HepG2 (cell line): ENCODE measurements around the gene KLHL40. TPM values are rescaled to one million over a fixed set of nuclear protein-coding genes. Genes with fewer than 3 reads are reported as not detected.

Experiments used
- GPN1 ChIP-seq: sonication (generic); formaldehyde crosslinking; IDR thresholded peaks from 2 replicates; pipeline ENCODE4 v1.5.1; 2020; ENCODE audit warnings: missing genetic modification reagents, borderline replicate concordance
- MXD4 ChIP-seq: IDR thresholded peaks from 2 replicates; pipeline ENCODE4 v1.6.1; 2016; ENCODE audit warnings: mild to moderate bottlenecking, missing biosample characterization, missing genetic modification reagents
- NCOA2 ChIP-seq: sonication (generic); formaldehyde crosslinking; IDR thresholded peaks from 2 replicates; pipeline ENCODE4 v1.8.0; 2022; ENCODE audit warnings: inconsistent platforms
- NFE2L2 ChIP-seq: fragments of 150-350 bp; IDR thresholded peaks from 2 replicates; pipeline ENCODE4 v1.6.1; 2014; ENCODE audit warnings: low read length
- ZNF263 ChIP-seq: sonication (generic); formaldehyde crosslinking; IDR thresholded peaks from 2 replicates; pipeline ENCODE4 v1.4.0; 2020; ENCODE audit warnings: missing genetic modification reagents
- ZNF337 ChIP-seq: sonication (generic); formaldehyde crosslinking; IDR thresholded peaks from 2 replicates; pipeline ENCODE4 v1.5.1; 2020; ENCODE audit warnings: missing genetic modification reagents, low read depth, mild to moderate bottlenecking, borderline replicate concordance
- ZNF382 ChIP-seq: sonication (generic); formaldehyde crosslinking; IDR thresholded peaks from 2 replicates; pipeline ENCODE4 v1.5.0; 2020; ENCODE audit warnings: missing genetic modification reagents, mild to moderate bottlenecking, borderline replicate concordance
- polyA plus RNA-seq, 8 experiments: library from polyadenylated mRNA; depleted of rRNA in 3 of 8; stranded (reverse) in 7 of 8; unstranded in 1 of 8; fragments of >200 nt; fragmentation: Illumina TruSeq in 4 of 8; extraction: Trizol in 4 of 8; gene quantifications; 2 replicates each; pipeline versions ENCODE4 v1.2.1 to v1.2.3, GENCODE V29; 2011 to 2016; ENCODE audit warnings: low read depth in 4 of 8, missing spikeins in 1 of 8, mixed read lengths in 1 of 8; ENCODE audit not compliant: insufficient read depth in 1 of 8
- total RNA-seq, 5 experiments: library from RNA; depleted of rRNA; stranded (reverse); fragments of >200 nt; fragmentation: Illumina TruSeq; extraction: Trizol; gene quantifications; 2 replicates each; pipeline ENCODE4 v1.2.3, GENCODE V29; 2016; ENCODE audit warnings: low read depth in 1 of 5
- TF ChIP-seq, protein P1 (sequence below): sonication (generic); formaldehyde crosslinking; IDR thresholded peaks from 2 replicates; pipeline ENCODE4 v1.9.0; 2021; ENCODE audit warnings: missing genetic modification reagents, borderline replicate concordance
- TF ChIP-seq, protein P2 (sequence below): sonication (generic); formaldehyde crosslinking; IDR thresholded peaks from 2 replicates; pipeline ENCODE4 v1.4.0; 2020; ENCODE audit warnings: missing genetic modification reagents
- TF ChIP-seq, protein P3 (sequence below): sonication (generic); formaldehyde crosslinking; IDR thresholded peaks from 2 replicates; pipeline ENCODE4 v1.4.0; 2020; ENCODE audit warnings: missing genetic modification reagents, mild to moderate bottlenecking, borderline replicate concordance
- TF ChIP-seq, protein P4 (sequence below): IDR thresholded peaks from 2 replicates; pipeline ENCODE4 v1.6.1; 2012; ENCODE audit warnings: low read length, improper control_type of control experiment

KLHL40 gene
- total and polyA plus RNA-seq, 2 of the 13 experiments (the other 11 are each of a cell fraction or from before 2014, with no cell fraction given): not detected

DNA sequence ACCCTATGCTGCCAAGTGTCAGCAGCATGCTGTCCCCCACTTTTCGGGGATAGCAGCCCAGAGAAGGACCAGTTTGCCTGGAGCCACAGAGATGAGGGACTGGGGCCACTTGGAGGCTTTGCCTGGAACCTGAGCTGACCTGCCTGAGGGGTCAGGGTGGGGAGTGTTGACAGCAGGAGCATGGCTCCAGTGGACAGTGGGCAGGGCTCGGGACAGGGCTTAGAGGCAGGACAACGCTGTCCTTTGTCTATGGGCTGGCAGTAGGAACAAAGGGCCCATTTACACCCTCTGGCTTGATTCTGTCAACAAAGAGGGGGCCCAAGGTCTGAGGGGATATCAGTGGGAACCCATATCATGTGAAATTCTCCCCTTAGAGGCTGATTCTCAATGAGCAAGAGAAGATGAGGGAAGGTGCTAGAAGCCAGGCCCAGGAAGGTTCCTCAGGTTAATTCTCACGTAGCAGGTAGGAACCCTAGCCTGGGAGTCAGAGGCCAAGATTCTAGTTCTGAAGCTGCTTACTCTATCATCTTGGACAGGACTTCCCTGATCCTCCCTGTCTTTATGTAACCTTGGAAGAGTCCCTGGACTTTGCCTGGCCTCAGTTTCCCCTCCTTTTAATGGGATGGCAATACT, 47.0 kb downstream of the KLHL40 start (continued):
- TF ChIP-seq, protein P1, sequence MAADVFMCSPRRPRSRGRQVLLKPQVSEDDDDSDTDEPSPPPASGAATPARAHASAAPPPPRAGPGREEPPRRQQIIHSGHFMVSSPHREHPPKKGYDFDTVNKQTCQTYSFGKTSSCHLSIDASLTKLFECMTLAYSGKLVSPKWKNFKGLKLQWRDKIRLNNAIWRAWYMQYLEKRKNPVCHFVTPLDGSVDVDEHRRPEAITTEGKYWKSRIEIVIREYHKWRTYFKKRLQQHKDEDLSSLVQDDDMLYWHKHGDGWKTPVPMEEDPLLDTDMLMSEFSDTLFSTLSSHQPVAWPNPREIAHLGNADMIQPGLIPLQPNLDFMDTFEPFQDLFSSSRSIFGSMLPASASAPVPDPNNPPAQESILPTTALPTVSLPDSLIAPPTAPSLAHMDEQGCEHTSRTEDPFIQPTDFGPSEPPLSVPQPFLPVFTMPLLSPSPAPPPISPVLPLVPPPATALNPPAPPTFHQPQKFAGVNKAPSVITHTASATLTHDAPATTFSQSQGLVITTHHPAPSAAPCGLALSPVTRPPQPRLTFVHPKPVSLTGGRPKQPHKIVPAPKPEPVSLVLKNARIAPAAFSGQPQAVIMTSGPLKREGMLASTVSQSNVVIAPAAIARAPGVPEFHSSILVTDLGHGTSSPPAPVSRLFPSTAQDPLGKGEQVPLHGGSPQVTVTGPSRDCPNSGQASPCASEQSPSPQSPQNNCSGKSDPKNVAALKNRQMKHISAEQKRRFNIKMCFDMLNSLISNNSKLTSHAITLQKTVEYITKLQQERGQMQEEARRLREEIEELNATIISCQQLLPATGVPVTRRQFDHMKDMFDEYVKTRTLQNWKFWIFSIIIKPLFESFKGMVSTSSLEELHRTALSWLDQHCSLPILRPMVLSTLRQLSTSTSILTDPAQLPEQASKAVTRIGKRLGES (CRISPR knock-in tag): no peak; the same call in 1 of the 2 replicates
- TF ChIP-seq, protein P2, sequence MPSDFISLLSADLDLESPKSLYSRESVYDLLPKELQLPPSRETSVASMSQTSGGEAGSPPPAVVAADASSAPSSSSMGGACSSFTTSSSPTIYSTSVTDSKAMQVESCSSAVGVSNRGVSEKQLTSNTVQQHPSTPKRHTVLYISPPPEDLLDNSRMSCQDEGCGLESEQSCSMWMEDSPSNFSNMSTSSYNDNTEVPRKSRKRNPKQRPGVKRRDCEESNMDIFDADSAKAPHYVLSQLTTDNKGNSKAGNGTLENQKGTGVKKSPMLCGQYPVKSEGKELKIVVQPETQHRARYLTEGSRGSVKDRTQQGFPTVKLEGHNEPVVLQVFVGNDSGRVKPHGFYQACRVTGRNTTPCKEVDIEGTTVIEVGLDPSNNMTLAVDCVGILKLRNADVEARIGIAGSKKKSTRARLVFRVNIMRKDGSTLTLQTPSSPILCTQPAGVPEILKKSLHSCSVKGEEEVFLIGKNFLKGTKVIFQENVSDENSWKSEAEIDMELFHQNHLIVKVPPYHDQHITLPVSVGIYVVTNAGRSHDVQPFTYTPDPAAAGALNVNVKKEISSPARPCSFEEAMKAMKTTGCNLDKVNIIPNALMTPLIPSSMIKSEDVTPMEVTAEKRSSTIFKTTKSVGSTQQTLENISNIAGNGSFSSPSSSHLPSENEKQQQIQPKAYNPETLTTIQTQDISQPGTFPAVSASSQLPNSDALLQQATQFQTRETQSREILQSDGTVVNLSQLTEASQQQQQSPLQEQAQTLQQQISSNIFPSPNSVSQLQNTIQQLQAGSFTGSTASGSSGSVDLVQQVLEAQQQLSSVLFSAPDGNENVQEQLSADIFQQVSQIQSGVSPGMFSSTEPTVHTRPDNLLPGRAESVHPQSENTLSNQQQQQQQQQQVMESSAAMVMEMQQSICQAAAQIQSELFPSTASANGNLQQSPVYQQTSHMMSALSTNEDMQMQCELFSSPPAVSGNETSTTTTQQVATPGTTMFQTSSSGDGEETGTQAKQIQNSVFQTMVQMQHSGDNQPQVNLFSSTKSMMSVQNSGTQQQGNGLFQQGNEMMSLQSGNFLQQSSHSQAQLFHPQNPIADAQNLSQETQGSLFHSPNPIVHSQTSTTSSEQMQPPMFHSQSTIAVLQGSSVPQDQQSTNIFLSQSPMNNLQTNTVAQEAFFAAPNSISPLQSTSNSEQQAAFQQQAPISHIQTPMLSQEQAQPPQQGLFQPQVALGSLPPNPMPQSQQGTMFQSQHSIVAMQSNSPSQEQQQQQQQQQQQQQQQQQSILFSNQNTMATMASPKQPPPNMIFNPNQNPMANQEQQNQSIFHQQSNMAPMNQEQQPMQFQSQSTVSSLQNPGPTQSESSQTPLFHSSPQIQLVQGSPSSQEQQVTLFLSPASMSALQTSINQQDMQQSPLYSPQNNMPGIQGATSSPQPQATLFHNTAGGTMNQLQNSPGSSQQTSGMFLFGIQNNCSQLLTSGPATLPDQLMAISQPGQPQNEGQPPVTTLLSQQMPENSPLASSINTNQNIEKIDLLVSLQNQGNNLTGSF (CRISPR knock-in tag): no peak
- TF ChIP-seq MXD4 (CRISPR knock-in tag) (no peak), GPN1 (CRISPR knock-in tag) (no peak), NFE2L2 (no peak), NCOA2 (peak; percentile 88), ZNF263 (CRISPR knock-in tag) (peak; percentile 18; the same call in 1 of the 2 replicates), ZNF337 (0 out of 2 replicates have a peak, but pooled peaks have one; percentile 28), ZNF382 (CRISPR knock-in tag) (no peak)
- TF ChIP-seq, protein P3, sequence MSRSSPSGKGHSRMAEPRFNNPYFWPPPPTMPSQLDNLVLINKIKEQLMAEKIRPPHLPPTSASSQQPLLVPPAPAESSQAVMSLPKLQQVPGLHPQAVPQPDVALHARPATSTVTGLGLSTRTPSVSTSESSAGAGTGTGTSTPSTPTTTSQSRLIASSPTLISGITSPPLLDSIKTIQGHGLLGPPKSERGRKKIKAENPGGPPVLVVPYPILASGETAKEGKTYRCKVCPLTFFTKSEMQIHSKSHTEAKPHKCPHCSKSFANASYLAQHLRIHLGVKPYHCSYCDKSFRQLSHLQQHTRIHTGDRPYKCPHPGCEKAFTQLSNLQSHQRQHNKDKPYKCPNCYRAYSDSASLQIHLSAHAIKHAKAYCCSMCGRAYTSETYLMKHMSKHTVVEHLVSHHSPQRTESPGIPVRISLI (CRISPR knock-in tag): 0 out of 2 replicates have a peak, but pooled peaks have one; percentile 33
- TF ChIP-seq, protein P4, sequence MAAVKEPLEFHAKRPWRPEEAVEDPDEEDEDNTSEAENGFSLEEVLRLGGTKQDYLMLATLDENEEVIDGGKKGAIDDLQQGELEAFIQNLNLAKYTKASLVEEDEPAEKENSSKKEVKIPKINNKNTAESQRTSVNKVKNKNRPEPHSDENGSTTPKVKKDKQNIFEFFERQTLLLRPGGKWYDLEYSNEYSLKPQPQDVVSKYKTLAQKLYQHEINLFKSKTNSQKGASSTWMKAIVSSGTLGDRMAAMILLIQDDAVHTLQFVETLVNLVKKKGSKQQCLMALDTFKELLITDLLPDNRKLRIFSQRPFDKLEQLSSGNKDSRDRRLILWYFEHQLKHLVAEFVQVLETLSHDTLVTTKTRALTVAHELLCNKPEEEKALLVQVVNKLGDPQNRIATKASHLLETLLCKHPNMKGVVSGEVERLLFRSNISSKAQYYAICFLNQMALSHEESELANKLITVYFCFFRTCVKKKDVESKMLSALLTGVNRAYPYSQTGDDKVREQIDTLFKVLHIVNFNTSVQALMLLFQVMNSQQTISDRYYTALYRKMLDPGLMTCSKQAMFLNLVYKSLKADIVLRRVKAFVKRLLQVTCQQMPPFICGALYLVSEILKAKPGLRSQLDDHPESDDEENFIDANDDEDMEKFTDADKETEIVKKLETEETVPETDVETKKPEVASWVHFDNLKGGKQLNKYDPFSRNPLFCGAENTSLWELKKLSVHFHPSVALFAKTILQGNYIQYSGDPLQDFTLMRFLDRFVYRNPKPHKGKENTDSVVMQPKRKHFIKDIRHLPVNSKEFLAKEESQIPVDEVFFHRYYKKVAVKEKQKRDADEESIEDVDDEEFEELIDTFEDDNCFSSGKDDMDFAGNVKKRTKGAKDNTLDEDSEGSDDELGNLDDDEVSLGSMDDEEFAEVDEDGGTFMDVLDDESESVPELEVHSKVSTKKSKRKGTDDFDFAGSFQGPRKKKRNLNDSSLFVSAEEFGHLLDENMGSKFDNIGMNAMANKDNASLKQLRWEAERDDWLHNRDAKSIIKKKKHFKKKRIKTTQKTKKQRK: no peak
